ENCODE data around the gene DNASE1.

DNASE1 gene

GRCh38 chr16:3656491-3657468, 2.3 kb downstream of the DNASE1 start:
- in situ Hi-C loops (cut with HindIII; ENCODE audit: low sequenced_read_pairs), result no loop called here
- no peak for TF ChIP-seq CTCF (IDR thresholded peaks at IDR 0.05; ENCODE audit: low read depth, low read length)
- no peak for DNase-seq (ENCODE audit: low read depth, low spot score)
- H3K4me3 ChIP-seq (ENCODE audit: low read depth, low read length), result no peak overlapping the region

DNA sequence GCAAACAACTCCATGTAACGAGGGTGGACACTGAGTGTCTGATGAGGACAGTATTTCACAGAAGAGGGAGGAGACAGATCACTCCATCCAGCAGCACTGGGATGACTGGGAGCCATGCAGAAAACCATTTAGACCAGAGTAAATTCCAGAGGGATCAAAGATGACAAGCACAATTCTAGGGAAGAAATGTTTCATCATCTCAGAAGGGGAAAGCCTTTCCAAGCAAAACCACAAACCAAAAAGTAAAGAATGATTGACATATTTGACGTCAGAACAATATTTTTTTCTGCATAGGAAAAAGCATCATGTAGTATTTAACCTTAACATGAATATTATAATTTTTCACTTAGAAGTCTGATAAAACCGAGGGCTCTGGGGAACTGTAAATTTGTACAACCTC, 4.8 kb downstream of the DNASE1 start:
- in situ Hi-C loops (cut with HindIII; ENCODE audit: low sequenced_read_pairs), result no loop called here
- no peak overlapping the region for H3K4me3 ChIP-seq (ENCODE audit: low read depth, low read length)
- TF ChIP-seq CTCF (IDR thresholded peaks at IDR 0.05; ENCODE audit: low read depth, low read length), result no peak
- no peak for DNase-seq (ENCODE audit: low read depth, low spot score)

DNA sequence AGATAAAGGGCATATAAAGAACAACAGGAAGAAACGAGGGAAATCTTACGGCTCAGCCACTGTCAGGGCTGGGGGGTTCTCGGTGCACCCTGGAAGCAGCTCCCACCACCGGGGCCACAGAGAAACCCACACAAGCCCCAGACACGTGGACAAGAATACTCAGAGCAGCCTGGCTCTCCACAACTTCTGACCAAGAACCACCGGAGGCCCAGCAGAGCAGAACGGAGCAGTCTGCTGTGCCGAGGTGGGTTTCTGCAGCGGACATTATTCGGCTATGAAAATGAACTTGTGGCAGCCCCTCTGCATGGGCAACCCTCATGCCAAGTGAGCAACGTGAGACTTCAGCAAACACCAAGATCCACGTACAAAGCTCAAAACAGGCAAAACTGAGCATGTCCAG, 6.8 kb downstream of the DNASE1 start:
- no peak overlapping the region for H3K4me3 ChIP-seq (ENCODE audit: low read depth, low read length)
- no peak for TF ChIP-seq CTCF (IDR thresholded peaks at IDR 0.05; ENCODE audit: low read depth, low read length)
- in situ Hi-C loops (cut with HindIII; ENCODE audit: low sequenced_read_pairs), result no loop called here
- no peak for DNase-seq (ENCODE audit: low read depth, low spot score)

DNA sequence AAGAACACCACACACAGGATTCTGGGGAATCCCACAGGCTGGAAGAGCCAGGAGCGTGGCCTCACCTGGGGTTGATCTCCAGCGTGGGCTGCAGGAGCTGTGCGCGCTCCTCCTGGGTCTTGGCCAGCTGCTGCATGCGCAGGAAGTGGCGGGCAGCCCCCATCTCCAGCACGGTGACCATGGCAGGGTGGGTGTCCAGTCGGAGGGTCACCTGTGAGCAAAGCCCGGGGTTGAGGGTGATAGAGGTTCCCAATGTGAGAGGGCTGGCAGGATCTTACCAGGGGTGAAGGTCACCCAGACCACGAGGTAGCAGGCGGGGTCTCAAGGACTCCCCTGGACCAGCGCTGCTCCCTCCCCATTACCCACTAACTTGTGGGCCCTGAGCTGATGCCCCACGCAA, 7.4 kb downstream of the DNASE1 start:
- DNase-seq (ENCODE audit: low read depth, low spot score), result no peak
- in situ Hi-C loops (cut with HindIII; ENCODE audit: low sequenced_read_pairs), result no loop called here

GRCh38 chr16:3662601-3663000, 8.1 kb downstream of the DNASE1 start:
- in situ Hi-C loops (cut with HindIII; ENCODE audit: low sequenced_read_pairs), result no loop called here
- no peak for DNase-seq (ENCODE audit: low read depth, low spot score)
- no peak for TF ChIP-seq CTCF (IDR thresholded peaks at IDR 0.05; ENCODE audit: low read depth, low read length)

More for the DNA sequence above, 7.4 kb downstream of the DNASE1 start:
- TF ChIP-seq CTCF (IDR thresholded peaks at IDR 0.05; ENCODE audit: low read depth, low read length), result no peak
- no peak overlapping the region for H3K4me3 ChIP-seq (ENCODE audit: low read depth, low read length)

GRCh38 chr16:3664187-3664896, 9.9 kb downstream of the DNASE1 start:
- TF ChIP-seq CTCF (IDR thresholded peaks at IDR 0.05; ENCODE audit: low read depth, low read length), result no peak
- in situ Hi-C loops (cut with HindIII; ENCODE audit: low sequenced_read_pairs), result no loop called here
- H3K4me3 ChIP-seq (ENCODE audit: low read depth, low read length), result no peak overlapping the region
- no peak for DNase-seq (ENCODE audit: low read depth, low spot score)

More at GRCh38 chr16:3662601-3663000, 8.1 kb downstream of the DNASE1 start:
- H3K4me3 ChIP-seq (ENCODE audit: low read depth, low read length), result no peak overlapping the region

Data from astrocyte of the spinal cord (primary cell).